AG08396 (cell line): Measurements from ENCODE around the gene VAV3.

Experiments used
- DNase-seq: peaks from one replicate; pipeline ENCODE4 v3.0.0; 2012; ENCODE audit warnings: low spot score, mixed read lengths

Gene VAV3

GRCh38 chr1:107643766-107644165, 321.2 kb downstream of the VAV3 start:
- DNase-seq: no peak

- DNase-seq: no peak
These were observed 324.8 kb downstream of the VAV3 start for GRCh38 chr1:107640207-107640606.

DNA sequence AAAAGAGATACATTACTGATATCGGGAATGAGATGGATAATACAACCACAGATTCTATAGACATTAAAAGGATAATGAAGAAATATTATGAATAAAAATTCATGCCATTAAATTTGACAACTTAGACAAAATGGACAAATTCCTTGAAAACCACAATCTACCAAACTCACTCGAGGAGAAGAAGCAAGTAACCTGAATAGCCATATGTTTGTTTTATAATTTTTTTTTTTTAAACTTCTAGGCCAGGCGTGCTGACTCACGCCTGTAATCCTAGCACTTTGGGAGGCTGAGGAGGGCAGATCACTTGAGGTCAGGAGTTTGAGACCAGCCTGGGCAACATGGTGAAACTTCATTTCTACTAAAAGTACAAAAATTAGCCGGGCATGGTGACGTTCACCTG, 327.9 kb downstream of the VAV3 start:
- no peak for DNase-seq

DNA sequence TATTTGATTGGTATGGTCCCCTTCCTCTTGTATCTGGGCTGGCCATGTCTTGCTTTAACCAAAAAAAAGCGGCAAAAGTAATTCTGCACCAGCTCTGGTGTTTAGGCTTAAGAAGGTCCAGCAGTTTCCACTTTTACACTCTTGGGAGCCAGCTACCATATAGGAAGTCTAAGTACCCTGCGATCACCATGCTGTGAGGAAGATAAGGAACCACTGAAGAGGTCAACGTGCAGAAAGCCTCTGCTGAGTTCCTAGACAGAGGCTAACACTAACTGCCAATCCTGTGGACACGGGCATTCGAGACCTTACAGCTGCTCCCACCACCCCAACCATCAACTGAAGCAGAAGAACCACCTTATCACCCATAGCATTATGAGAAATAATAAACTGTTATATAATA, 331.4 kb downstream of the VAV3 start:
- no peak for DNase-seq

DNA sequence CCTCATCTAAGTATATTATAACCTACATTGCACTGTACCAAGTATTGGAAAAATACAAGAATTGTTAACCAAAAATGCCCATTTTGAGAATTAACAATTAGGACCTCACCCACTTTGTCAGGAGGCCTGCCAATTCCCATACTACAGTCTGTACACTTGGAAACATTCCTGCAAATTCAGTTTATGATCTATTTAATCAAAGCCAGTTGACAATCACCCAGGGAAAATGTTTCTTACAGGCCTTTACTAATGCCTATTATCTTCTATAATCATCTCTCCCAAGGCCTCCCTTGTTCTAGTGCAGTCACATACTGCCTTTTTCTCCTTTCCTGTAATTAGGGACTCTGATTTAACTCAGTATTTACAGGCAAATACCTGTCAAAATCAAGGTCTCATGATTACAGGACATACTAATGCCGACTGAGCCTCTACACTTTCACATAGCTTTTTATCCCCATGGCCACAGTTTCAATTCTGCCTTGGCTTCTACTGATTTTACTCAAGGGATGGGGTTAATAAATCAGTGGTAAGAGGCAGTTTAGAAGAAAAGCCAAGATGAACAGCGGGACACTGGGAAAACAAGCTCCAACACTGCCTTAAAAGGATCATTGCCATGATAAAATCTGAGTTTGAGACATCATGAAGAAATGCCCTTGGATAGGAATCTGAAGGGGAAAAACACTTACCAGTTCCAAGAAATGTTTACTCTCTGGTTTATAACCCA, 338.7 kb downstream of the VAV3 start:
- no peak for DNase-seq

DNA sequence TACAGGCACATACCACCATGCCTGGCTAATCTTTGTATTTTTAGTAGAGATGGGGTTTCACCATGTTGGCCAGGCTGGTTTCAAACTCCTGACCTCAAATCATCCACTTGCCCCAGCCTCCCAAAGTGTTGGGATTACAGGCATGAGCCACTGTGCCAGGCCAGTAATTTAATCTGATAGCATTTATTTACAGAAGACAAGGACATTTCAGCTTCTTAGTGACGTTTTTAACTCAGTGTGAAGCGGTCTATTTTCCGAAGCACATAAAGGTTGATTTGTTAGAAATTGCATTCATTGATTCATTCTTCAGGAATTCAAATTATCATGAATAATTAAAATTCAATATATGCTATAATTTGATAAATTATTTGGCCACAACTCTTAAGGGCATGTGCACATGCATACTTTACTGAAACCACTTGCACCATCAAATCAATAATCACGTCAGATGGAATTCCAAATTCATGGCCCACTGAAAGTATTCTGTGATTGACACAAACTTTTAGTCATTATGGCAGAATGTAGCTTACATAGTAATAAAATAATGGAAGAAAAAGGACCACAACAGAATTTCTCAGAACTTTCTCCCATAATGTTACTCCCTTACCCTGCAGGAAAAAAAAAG, 339.5 kb downstream of the VAV3 start:
- no peak for DNase-seq

GRCh38 chr1:107623431-107623830, 341.5 kb downstream of the VAV3 start:
- DNase-seq: no peak

DNA sequence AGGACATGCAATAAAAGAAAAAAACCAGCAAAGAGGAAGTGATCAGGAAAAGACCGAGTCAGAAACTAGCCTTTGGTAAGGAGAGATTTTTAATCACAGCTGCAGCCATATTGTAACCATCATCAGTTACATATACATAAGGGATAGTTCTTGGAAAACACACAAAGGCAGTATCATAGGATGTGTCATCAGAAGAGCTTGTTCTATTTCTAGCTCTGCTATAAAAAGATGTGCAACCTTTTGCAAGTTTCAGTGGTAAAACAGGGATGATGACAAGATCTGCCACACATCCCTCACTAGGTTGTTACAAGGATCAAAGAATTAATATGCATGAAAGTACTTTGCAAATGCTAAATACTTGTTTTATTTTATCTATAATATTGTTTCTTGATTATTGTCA, 342.0 kb downstream of the VAV3 start:
- no peak for DNase-seq

- DNase-seq: no peak
These were observed 342.4 kb downstream of the VAV3 start for GRCh38 chr1:107622535-107622934.

GRCh38 chr1:107620753-107621152, 344.2 kb downstream of the VAV3 start:
- DNase-seq: no peak

- DNase-seq: no peak
These were observed 346.4 kb downstream of the VAV3 start for GRCh38 chr1:107618539-107618938.

- DNase-seq: no peak
These were observed 347.1 kb downstream of the VAV3 start for GRCh38 chr1:107617921-107618320.

- DNase-seq: no peak
These were observed 347.5 kb downstream of the VAV3 start for GRCh38 chr1:107617456-107617855.

- DNase-seq: no peak
These were observed 355.2 kb downstream of the VAV3 start for GRCh38 chr1:107609808-107610207.

- DNase-seq: no peak
These were observed 360.2 kb downstream of the VAV3 start for GRCh38 chr1:107604825-107605224.

GRCh38 chr1:107600607-107601160, 364.3 kb downstream of the VAV3 start:
- no peak for DNase-seq

GRCh38 chr1:107599220-107599619, 365.8 kb downstream of the VAV3 start:
- DNase-seq: no peak

DNA sequence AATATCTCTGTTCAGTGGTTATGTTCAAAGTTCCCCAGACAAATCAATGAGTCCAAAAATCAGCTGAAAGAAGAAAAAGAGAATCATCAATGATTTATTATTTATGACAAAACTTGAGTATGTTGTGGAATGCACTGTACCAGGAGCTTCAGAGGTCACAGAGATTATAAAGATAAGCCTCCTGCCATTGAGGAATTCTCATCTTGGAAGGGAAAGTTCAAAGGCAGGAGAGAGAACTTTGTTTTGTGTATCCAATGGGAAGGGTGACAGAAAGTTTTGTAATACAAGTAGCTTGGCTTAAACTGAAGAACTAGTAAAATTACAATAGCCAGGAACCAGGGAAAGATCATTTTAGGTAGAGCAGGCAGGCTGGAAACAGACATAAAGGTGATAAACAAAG, 367.7 kb downstream of the VAV3 start:
- DNase-seq: no peak

DNA sequence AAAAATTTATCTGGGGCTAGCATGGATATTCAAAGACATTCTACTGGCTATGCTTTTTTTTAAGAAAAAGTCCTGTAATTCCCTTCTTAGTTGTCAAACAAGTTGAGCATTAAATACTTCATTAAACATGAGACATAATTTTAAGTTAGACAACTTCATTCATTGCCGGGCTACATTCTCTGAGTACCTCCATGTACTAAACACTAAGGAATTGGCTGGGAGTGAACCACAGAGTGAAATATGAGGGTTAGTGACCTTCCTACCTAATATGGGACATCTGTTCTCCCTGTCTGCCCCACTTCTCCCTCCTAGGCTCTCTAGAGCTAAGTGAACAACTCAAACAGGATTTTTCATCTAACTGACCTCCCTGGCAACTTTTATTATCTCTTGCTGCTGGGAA, 370.4 kb downstream of the VAV3 start:
- DNase-seq: no peak

- no peak for DNase-seq
These were observed 371.3 kb downstream of the VAV3 start for GRCh38 chr1:107593501-107594209.

- no peak for DNase-seq
These were observed 373.9 kb downstream of the VAV3 start for GRCh38 chr1:107590900-107591622.

GRCh38 chr1:107590087-107590486, 374.9 kb downstream of the VAV3 start:
- DNase-seq: no peak
